H1 (cell line): ENCODE results near the gene IVL. TPM values are rescaled to one million over a fixed set of nuclear protein-coding genes. Genes with fewer than 3 reads are reported as not detected.

Experiments used
- CBX8 ChIP-seq: fragments of 300-800, 300-1000 bp; sonication (generic); IDR thresholded peaks from 2 replicates; pipeline ENCODE4 v1.7.1; 2016; ENCODE audit warnings: low read depth, low read length, borderline replicate concordance
- CHD2 ChIP-seq: IDR thresholded peaks from 2 replicates; pipeline ENCODE4 v1.6.1; 2012; ENCODE audit warnings: low read length, improper control_type of control experiment
- CTCF ChIP-seq, 3 experiments: IDR thresholded peaks; 1 replicate in 2 of 3; 2 replicates in 1 of 3; pipeline versions ENCODE4 v1.5.1 to v1.6.1; 2011; ENCODE audit warnings: low read length in 3 of 3, mild to moderate bottlenecking in 3 of 3, inconsistent platforms in 2 of 3, low read depth in 1 of 3, moderate library complexity in 1 of 3; ENCODE audit not compliant: insufficient read depth in 1 of 3; ENCODE audit errors: control extremely low read depth in 1 of 3
- JUN ChIP-seq: IDR thresholded peaks from 2 replicates; pipeline ENCODE4 v1.6.1; 2011; ENCODE audit warnings: low read depth, mild to moderate bottlenecking, improper control_type of control experiment, low read length
- SP1 ChIP-seq: IDR thresholded peaks from 2 replicates; pipeline ENCODE4 v1.6.1; 2011; ENCODE audit warnings: low read depth, low read length
- polyA plus RNA-seq, 7 experiments: library from polyadenylated mRNA; depleted of rRNA in 3 of 7; stranded (reverse) in 5 of 7; unstranded in 2 of 7; fragments of >200 nt in 5 of 7; fragments of 200-250 nt in 2 of 7; gene quantifications; 1 replicate in 5 of 7; 2 replicates in 1 of 7; 4 replicates in 1 of 7; pipeline versions ENCODE4 v1.2.1 to v1.2.3, GENCODE V29; 2011 to 2013; ENCODE audit warnings: missing spikeins in 2 of 7, mixed read lengths in 2 of 7
- total RNA-seq: library from RNA; stranded (reverse); fragmentation: NEBNext Ultra II Directional; extraction: Animal tissue kit (Norgen Biotek cat#: 25700); gene quantifications from 2 replicates; pipeline ENCODE4 v1.2.1, GENCODE V29; 2021

IVL gene
- total and polyA plus RNA-seq, 2 of the 8 experiments (the other 6 are each of a cell fraction or from before 2014, with no cell fraction given) = not detected

DNA sequence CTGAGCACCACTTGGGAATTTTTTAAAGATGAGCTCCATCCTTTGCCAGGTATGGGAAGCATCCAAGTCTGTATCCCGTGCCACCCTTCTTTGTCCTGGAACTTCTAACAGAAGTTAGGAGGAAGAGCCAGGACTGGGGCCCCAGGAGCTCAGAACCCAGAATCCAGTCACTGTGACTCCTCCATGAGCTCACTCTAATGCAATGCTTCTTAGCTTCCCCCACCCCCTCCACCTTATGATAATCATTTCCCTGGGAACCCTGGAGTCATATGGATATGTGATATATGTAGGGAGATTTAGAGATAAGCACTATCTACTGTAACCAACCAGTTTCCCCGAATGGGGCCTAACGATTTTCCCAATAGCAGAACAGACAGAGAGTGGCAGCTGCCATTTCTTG lies 37.9 kb downstream of the IVL start (continued):
- no peak for TF ChIP-seq SP1
- TF ChIP-seq CBX8 = no peak
- no peak for TF ChIP-seq JUN
- TF ChIP-seq CHD2 = no peak
- no peak for TF ChIP-seq CTCF (IDR thresholded peaks at IDR 0.05; ENCODE audit: control extremely low read depth in 1 of 3, insufficient read depth in 1 of 3, low read depth in 1 of 3, low read length in 3 of 3)
